Mesenchymal stem cell (in vitro differentiated cells and primary cell): ENCODE measurements around the gene GAS7.
A peak's percentile ranks its signal among the peaks of the same experiment; 100 is the strongest.

Experiments
- DNase-seq: peaks from one replicate; pipeline ENCODE4 v3.0.0-alpha.2; 2013
- H2AFZ ChIP-seq: one replicate; pipeline ENCODE4 v1.6.1; 2013; ENCODE audit warnings: low read depth, mild to moderate bottlenecking, control low read depth, inconsistent platforms, low read length, moderate library complexity
- H2AK5ac ChIP-seq: 2 replicates; pipeline ENCODE4 v1.6.1; 2013; ENCODE audit warnings: low read length, moderate library complexity, mild to moderate bottlenecking, inconsistent platforms; ENCODE audit not compliant: severe bottlenecking
- H2BK120ac ChIP-seq: one replicate; pipeline ENCODE4 v1.6.1; 2013; ENCODE audit warnings: low read depth, mild to moderate bottlenecking, inconsistent platforms, low read length, moderate library complexity
- H2BK12ac ChIP-seq, 2 experiments: one replicate each; pipeline ENCODE4 v1.6.1; 2013; ENCODE audit warnings: inconsistent platforms in 2 of 2, low read length in 2 of 2, mild to moderate bottlenecking in 2 of 2, moderate library complexity in 2 of 2, control low read depth in 1 of 2
- H2BK15ac ChIP-seq: one replicate; pipeline ENCODE4 v1.6.1; 2013; ENCODE audit warnings: mild to moderate bottlenecking, low read depth, inconsistent platforms; ENCODE audit not compliant: poor library complexity, severe bottlenecking
- H2BK5ac ChIP-seq: 2 replicates; pipeline ENCODE4 v1.6.1; 2013; ENCODE audit warnings: low read depth, mild to moderate bottlenecking, low read length, control low read depth, inconsistent platforms; ENCODE audit not compliant: poor library complexity, severe bottlenecking
- H3K14ac ChIP-seq, 2 experiments: one replicate each; pipeline ENCODE4 v1.6.1; 2013; ENCODE audit warnings: inconsistent platforms in 2 of 2, low read length in 2 of 2, control low read depth in 1 of 2, mild to moderate bottlenecking in 1 of 2, moderate library complexity in 1 of 2
- H3K18ac ChIP-seq, 2 experiments: one replicate each; pipeline ENCODE4 v1.6.1; 2013; ENCODE audit warnings: inconsistent platforms in 2 of 2, low read length in 2 of 2, control low read depth in 1 of 2, low read depth in 1 of 2, mild to moderate bottlenecking in 1 of 2
- H3K23ac ChIP-seq, 2 experiments: one replicate each; pipeline ENCODE4 v1.6.1; 2013; ENCODE audit warnings: inconsistent platforms in 2 of 2, low read length in 2 of 2, mild to moderate bottlenecking in 2 of 2, moderate library complexity in 2 of 2, control low read depth in 1 of 2
- H3K27ac ChIP-seq: 2 replicates; pipeline ENCODE4 v1.5.1; 2013; ENCODE audit warnings: mild to moderate bottlenecking, moderate library complexity, low read length, control low read depth, inconsistent platforms; ENCODE audit not compliant: poor library complexity, severe bottlenecking
- H3K27me3 ChIP-seq, 2 experiments: 2 replicates each; pipeline versions ENCODE4 v1.6.1 to v1.7.0; 2013; ENCODE audit warnings: low read length in 2 of 2, mild to moderate bottlenecking in 2 of 2, moderate library complexity in 2 of 2, control low read depth in 1 of 2, inconsistent platforms in 1 of 2; ENCODE audit not compliant: control insufficient read depth in 1 of 2, insufficient read depth in 1 of 2
- H3K36me3 ChIP-seq, 2 experiments: 2 replicates each; pipeline versions ENCODE4 v1.6.1 to v1.7.0; 2013; ENCODE audit warnings: low read length in 2 of 2, control low read depth in 1 of 2, inconsistent platforms in 1 of 2, low read depth in 1 of 2, mild to moderate bottlenecking in 1 of 2; ENCODE audit not compliant: insufficient read depth in 2 of 2, control insufficient read depth in 1 of 2
- H3K4ac ChIP-seq, 2 experiments: one replicate each; pipeline ENCODE4 v1.6.1; 2013; ENCODE audit warnings: inconsistent platforms in 2 of 2, low read length in 2 of 2, mild to moderate bottlenecking in 2 of 2, moderate library complexity in 2 of 2, control low read depth in 1 of 2, low read depth in 1 of 2
- H3K4me1 ChIP-seq: 2 replicates; pipeline ENCODE4 v1.6.1; 2013; ENCODE audit warnings: low read depth, low read length, control low read depth; ENCODE audit not compliant: control insufficient read depth, insufficient read depth
- H3K4me2 ChIP-seq: 2 replicates; pipeline ENCODE4 v1.6.1; 2013; ENCODE audit warnings: low read length, mild to moderate bottlenecking, inconsistent platforms; ENCODE audit not compliant: poor library complexity, severe bottlenecking
- H3K4me3 ChIP-seq, 2 experiments: 2 replicates each; pipeline versions ENCODE4 v1.5.1 to v1.7.0; 2013; ENCODE audit warnings: low read length in 2 of 2, mild to moderate bottlenecking in 2 of 2, control low read depth in 1 of 2, low read depth in 1 of 2; ENCODE audit not compliant: insufficient read depth in 1 of 2
- H3K79me1 ChIP-seq: replicated peaks from 2 replicates; pipeline ENCODE4 v1.6.1; 2013; ENCODE audit warnings: mild to moderate bottlenecking, control low read depth, low read length, inconsistent platforms; ENCODE audit not compliant: poor library complexity, severe bottlenecking
- H3K9ac ChIP-seq: 2 replicates; pipeline ENCODE4 v1.7.0; 2013; ENCODE audit warnings: mild to moderate bottlenecking, low read length, moderate library complexity
- H3K9me3 ChIP-seq: 2 replicates; pipeline ENCODE4 v1.7.0; 2013; ENCODE audit warnings: mild to moderate bottlenecking, low read length; ENCODE audit not compliant: control insufficient read depth
- H4K8ac ChIP-seq: one replicate; pipeline ENCODE4 v1.6.1; 2013; ENCODE audit warnings: inconsistent platforms, mild to moderate bottlenecking, low read length, moderate library complexity
- H4K91ac ChIP-seq: one replicate; pipeline ENCODE4 v1.6.1; 2013; ENCODE audit warnings: mild to moderate bottlenecking, low read length, inconsistent platforms
- WGBS: methylation state at CpG from one replicate; pipeline ENCODE4 v1.1.7; 2013; ENCODE audit warnings: mixed read lengths; 5-methylcytosine and 5-hydroxymethylcytosine counted together

GAS7 gene

GRCh38 chr17:10103712-10104111 is 94.7 kb downstream of the GAS7 start:
- no peak overlapping the region for H2BK120ac ChIP-seq
- H3K4ac ChIP-seq: no peak overlapping the region
- no peak overlapping the region for H3K14ac ChIP-seq
- no peak overlapping the region for H2BK5ac ChIP-seq
- H2BK15ac ChIP-seq: no peak overlapping the region
- no peak overlapping the region for H2BK12ac ChIP-seq
- H3K9me3 ChIP-seq: no peaks in the 10 kb centered on the region
- DNase-seq: no peak
- H2AFZ ChIP-seq: no peak overlapping the region
- H4K8ac ChIP-seq: no peak overlapping the region
- H4K91ac ChIP-seq: no peak overlapping the region
- no peak overlapping the region for H3K27ac ChIP-seq
- no peak overlapping the region for H3K4me3 ChIP-seq
- H3K23ac ChIP-seq: no peak overlapping the region
- no peak overlapping the region for H3K9ac ChIP-seq
- peaks cover 7% of the 10 kb centered on the region for H3K79me1 ChIP-seq
- H2AK5ac ChIP-seq: no peak overlapping the region
- no peaks in the 10 kb centered on the region for H3K36me3 ChIP-seq
- no peaks in the 10 kb centered on the region for H3K27me3 ChIP-seq
- peaks cover 22% of the 10 kb centered on the region for H3K4me1 ChIP-seq
- 99% methylated on average over 3 of the region's 3 CpGs for WGBS
- H3K18ac ChIP-seq: no peak overlapping the region
- H3K4me2 ChIP-seq: no peak overlapping the region

- peaks cover 6% of the 10 kb centered on the region for H3K79me1 ChIP-seq
- no peak overlapping the region for H4K91ac ChIP-seq
- peaks cover 20% of the 10 kb centered on the region for H3K4me1 ChIP-seq
- no peak overlapping the region for H3K9ac ChIP-seq
- H3K27ac ChIP-seq: no peak overlapping the region
- H2BK15ac ChIP-seq: no peak overlapping the region
- no peak overlapping the region for H2AFZ ChIP-seq
- H3K14ac ChIP-seq: no peak overlapping the region
- no peaks in the 10 kb centered on the region for H3K27me3 ChIP-seq
- no peak overlapping the region for H3K4me3 ChIP-seq
- no peak overlapping the region for H3K18ac ChIP-seq
- no peak for DNase-seq
- H2BK5ac ChIP-seq: no peak overlapping the region
- no peak overlapping the region for H3K4me2 ChIP-seq
- no peak overlapping the region for H3K23ac ChIP-seq
- H4K8ac ChIP-seq: no peak overlapping the region
- H2AK5ac ChIP-seq: no peak overlapping the region
- H3K9me3 ChIP-seq: no peaks in the 10 kb centered on the region
- 82% methylated on average over 7 of the region's 8 CpGs for WGBS
- H2BK12ac ChIP-seq: no peak overlapping the region
- no peak overlapping the region for H2BK120ac ChIP-seq
- H3K4ac ChIP-seq: no peak overlapping the region
- no peaks in the 10 kb centered on the region for H3K36me3 ChIP-seq
Measured at GRCh38 chr17:10102817-10103216, 95.6 kb downstream of the GAS7 start.

DNA sequence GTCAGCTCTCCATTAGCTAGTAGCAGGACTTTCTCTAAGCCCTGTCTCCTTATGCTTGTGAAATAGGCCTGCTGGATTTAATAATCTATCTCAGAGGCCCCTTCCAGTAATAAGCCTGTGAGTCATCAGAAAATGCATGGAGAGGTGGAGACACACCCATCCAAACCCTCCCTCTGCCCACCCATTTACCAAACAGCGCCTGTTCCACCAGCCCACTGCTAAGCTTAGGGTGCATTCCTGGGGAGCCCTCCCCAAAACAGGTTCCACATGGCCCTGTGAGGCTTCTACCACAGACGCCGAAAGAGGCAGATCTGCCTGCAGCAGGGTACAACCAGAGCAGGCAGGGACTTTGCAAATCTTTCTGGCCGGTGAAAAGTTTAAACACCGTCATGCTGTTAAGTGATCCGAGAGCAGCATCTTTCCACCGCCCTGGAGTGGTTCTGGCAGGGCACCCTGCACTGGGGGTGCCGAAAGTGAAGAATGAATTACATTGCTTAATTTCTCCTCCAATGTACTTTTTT is 99.3 kb downstream of the GAS7 start:
- peak; percentile 83 for DNase-seq
- peak overlapping the region in 1 of 2 experiments; percentile 14 for H3K4me3 ChIP-seq
- no peak overlapping the region for H2BK120ac ChIP-seq
- peak overlapping the region; percentile 7 for H4K8ac ChIP-seq
- H3K23ac ChIP-seq: no peak overlapping the region
- no peak overlapping the region for H2BK5ac ChIP-seq
- H3K27me3 ChIP-seq: no peaks in the 10 kb centered on the region
- H3K4ac ChIP-seq: peak overlapping the region in 1 of 2 experiments; percentile 59
- no peaks in the 10 kb centered on the region for H3K9me3 ChIP-seq
- H2BK12ac ChIP-seq: peak overlapping the region in 1 of 2 experiments; percentile 64
- peak overlapping the region; percentile 61 to 72 for H3K18ac ChIP-seq
- H3K14ac ChIP-seq: peak overlapping the region in 1 of 2 experiments; percentile 26
- no peaks in the 10 kb centered on the region for H3K36me3 ChIP-seq
- H3K4me2 ChIP-seq: no peak overlapping the region
- no peak overlapping the region for H2BK15ac ChIP-seq
- peaks cover 5% of the 10 kb centered on the region for H3K79me1 ChIP-seq
- H3K4me1 ChIP-seq: peaks cover 6% of the 10 kb centered on the region
- WGBS: 81% methylated on average over 8 of the region's 8 CpGs
- no peak overlapping the region for H3K27ac ChIP-seq
- H2AFZ ChIP-seq: no peak overlapping the region
- H4K91ac ChIP-seq: no peak overlapping the region
- no peak overlapping the region for H2AK5ac ChIP-seq
- peak overlapping the region; percentile 82 for H3K9ac ChIP-seq

GRCh38 chr17:10096596-10096995 is 101.8 kb downstream of the GAS7 start:
- Histone ChIP-seq H3K79me1 (peaks cover 9% of the 10 kb centered on the region), H4K91ac (no peak overlapping the region), H3K9ac (no peak overlapping the region), H3K4me2 (no peak overlapping the region), H2BK120ac (no peak overlapping the region), H3K9me3 (peaks cover 7% of the 10 kb centered on the region), H3K4ac (no peak overlapping the region), H2BK5ac (no peak overlapping the region), H2BK15ac (no peak overlapping the region), H2BK12ac (peak overlapping the region in 1 of 2 experiments; percentile 53), H3K27ac (no peak overlapping the region), H2AFZ (no peak overlapping the region), H3K23ac (no peak overlapping the region), H3K4me1 (peaks cover 6% of the 10 kb centered on the region), H3K14ac (no peak overlapping the region), H3K18ac (peak overlapping the region in 1 of 2 experiments; percentile 11), H3K4me3 (no peak overlapping the region), H4K8ac (no peak overlapping the region), H2AK5ac (no peak overlapping the region), H3K36me3 (no peaks in the 10 kb centered on the region), H3K27me3 (no peaks in the 10 kb centered on the region)
- 97% methylated on average over 8 of the region's 8 CpGs for WGBS
- DNase-seq: no peak
